HG03469 (cell line): ENCODE measurements around the gene HOTAIR.

Experiments used
- ATAC-seq: cut with Tn5 transposase; IDR thresholded peaks from one replicate; pipeline ENCODE4 v1.9.1; 2021; ENCODE audit warnings: mild to moderate bottlenecking, moderate library complexity, moderate number of reproducible peaks; ENCODE audit not compliant: unreplicated experiment

The HOTAIR gene

DNA sequence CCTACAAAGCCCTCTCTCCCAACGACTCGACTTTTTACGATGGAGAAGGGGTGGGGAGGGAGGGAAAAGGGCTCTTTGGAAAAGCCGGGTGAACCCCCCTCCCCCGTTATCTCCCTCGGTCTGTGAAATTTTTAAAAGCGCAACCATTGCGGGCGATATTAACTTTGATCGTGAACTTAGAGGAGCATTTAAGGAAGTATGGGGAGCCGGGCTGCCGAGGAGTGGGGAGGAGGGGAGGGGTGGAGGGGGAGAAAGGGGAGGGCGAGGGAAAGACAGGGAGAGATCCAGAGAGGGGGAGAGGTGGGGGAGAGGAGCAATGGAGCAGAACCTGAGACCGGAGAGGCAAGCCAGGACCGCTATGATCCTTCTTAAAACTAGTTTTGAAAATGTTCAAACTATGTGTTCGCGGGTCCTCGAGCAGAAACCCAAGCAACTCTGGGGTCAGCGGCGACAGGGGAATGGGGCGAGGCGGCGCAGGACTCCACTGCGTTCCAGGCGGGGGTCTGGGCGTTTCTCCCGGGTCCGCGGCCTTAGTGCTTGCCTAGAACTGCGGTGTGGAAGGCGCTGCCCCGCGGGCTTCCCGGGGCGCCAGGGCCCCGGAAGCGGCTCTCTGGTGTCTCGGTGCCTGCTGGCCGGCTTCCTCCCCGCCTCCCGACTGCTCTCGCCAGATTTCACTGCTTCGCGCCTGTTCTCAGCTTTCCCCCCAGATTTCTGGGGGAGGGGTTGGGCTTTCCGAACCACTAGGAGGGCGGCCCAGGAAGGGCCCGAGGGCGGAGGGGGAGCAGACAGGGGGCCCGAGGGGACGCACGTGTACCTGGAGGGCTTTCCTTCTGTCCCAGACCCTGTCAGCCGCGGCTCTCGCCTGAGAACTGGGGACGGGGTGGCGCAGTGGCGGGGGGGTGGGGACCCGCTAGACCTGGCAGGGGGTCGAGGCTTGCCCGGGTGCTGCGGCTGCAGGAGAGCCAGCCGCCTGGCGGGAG lies at the start of gene HOTAIR:
HOTAIR (minus strand) TSS at position 871 of the 980 bp plus-strand sequence.
- no peak for ATAC-seq

DNA sequence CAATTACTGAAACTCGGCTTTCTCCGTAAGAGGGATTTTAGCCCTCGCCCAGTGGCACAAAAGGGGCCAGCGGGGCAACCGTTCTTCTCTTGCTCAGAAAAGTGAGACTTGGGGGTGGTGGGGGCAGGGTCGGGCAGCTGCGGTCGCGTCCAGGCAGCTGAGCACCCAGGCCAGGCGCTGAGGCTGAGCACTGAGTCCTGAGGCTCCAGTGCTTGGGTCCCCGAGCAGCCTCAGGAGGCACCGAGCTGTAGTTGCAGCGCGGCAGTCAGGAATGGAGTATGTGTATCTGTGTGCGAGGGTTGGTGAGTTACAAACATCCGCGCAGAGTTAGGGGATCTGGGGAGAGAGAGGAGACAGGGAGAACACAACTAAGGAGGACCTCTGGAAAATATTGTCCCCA lies 49.4 kb upstream of the HOTAIR start:
- no peak for ATAC-seq

- no peak for ATAC-seq
These were observed 48.5 kb upstream of the HOTAIR start for GRCh38 chr12:54022960-54023884.

DNA sequence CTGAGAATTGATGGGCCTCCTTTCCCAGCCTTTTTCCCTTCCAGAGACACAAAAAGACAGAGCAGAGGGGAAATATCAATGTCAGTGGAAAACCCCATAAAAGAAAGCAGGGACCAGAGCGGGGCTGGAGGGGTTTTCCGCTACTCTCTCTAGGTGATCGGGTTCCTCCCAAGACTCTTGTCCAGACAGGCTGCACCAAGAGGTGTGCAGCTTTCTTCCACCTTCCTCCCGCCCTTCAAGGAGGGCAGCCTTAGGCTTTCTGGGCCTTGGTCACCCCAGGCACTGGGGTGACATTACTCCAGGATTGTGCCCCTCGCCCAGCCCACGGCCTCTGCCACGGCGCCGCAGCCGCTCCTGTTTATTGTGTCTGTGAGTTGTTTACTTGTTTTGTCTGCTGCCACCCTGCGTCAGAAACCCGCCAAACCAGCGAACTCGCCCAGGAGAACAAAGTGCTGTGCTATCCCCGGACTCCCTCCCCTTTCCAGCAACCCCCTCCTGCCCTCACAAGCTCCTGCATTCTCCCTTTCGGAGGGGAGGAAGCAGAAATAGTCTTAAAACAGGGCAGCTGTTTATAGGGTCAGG lies 46.8 kb upstream of the HOTAIR start:
- ATAC-seq = no peak

DNA sequence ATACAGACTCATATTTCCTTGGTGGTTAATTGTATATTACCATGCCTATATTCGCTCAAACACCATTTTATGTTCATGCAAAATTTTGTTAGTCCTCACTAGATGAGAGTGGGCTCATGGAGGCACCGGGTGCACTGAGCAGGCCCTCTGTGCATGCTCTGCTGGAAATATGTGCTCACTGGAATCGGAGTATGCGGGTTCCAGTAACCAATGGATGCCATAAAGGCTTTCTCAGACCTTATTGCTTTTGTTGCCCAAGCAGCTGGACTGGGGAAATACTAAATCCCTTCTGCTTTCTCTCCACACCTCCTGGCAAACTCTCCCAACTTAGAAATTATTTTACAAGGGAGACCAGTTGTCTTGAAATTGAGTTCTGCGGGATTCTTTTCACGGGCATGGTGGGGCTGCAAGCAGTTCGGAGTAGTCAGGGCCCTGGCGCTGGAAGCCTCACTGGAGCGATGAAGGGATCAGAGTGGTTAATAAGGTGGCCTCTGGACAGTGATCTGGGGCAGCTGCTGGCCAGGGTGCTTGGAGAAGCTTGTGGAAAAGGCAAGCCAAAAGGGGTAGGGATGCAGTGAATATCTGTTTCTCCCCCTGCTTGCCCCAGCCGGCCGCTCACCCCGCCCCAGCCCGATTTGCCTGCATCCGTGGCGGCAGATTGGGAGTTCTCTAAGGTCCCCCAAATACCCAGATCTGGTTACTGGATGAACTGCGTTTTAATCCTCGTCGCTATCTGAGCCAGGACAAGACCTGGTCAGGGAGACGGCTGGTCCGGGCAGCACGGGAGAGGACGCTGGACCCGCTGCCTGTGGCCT lies 46.0 kb upstream of the HOTAIR start:
- ATAC-seq = no peak

GRCh38 chr12:54019924-54020590 lies 45.3 kb upstream of the HOTAIR start:
- no peak for ATAC-seq

- no peak for ATAC-seq
These were observed 44.5 kb upstream of the HOTAIR start for GRCh38 chr12:54019091-54019811.

GRCh38 chr12:54018468-54018984 lies 43.8 kb upstream of the HOTAIR start:
- no peak for ATAC-seq

- peak; percentile 69 for ATAC-seq
These were observed 43.2 kb upstream of the HOTAIR start for GRCh38 chr12:54017878-54018467.

- ATAC-seq = no peak
These were observed 42.5 kb upstream of the HOTAIR start for GRCh38 chr12:54017027-54017788.

DNA sequence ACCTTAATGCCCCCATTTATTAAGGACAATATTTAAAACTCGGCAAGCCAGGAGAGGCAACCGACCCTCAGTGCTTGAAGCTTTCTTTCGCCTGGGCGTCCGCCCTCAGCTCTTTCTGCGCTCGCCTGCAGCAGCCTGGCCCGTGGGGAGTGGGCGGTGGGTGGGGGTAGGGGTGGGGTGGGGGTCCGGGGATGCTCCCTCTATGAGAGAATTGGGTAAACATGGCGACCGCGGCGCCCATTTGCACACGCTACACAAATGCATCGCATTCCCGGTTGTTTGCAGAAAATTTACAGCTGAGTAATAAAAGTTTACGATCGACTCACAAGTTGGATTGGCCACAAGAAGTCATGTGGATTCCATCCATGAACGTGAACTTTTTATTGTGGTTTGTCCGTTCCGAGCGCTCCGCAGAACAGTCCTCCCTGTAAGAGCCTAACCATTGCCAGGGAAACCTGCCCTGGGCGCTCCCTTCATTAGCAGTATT lies 41.8 kb upstream of the HOTAIR start:
- ATAC-seq = no peak

DNA sequence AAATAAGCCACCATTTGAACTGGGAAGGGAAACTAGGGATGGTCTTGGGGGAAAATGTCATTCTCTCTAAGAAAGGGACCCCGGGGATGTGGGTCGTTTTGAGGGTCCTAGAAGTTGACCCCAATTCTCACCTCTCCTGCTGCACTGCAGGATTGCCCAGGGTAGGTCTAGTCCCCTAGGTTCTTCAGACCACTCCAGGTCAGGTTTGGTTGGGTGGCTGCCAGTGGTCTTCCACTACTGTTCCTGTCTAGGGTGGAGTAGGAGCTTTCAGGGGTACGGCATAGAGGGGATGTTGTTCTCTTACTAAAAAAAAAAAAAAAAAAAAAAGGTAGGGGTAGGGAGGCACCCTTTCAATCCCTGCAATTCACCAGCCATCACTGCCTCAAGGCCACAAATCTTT lies 41.3 kb upstream of the HOTAIR start:
- ATAC-seq = no peak

GRCh38 chr12:54015018-54015931 lies 40.5 kb upstream of the HOTAIR start:
- ATAC-seq = no peak

GRCh38 chr12:54014377-54015017 lies 39.7 kb upstream of the HOTAIR start:
- ATAC-seq = no peak

DNA sequence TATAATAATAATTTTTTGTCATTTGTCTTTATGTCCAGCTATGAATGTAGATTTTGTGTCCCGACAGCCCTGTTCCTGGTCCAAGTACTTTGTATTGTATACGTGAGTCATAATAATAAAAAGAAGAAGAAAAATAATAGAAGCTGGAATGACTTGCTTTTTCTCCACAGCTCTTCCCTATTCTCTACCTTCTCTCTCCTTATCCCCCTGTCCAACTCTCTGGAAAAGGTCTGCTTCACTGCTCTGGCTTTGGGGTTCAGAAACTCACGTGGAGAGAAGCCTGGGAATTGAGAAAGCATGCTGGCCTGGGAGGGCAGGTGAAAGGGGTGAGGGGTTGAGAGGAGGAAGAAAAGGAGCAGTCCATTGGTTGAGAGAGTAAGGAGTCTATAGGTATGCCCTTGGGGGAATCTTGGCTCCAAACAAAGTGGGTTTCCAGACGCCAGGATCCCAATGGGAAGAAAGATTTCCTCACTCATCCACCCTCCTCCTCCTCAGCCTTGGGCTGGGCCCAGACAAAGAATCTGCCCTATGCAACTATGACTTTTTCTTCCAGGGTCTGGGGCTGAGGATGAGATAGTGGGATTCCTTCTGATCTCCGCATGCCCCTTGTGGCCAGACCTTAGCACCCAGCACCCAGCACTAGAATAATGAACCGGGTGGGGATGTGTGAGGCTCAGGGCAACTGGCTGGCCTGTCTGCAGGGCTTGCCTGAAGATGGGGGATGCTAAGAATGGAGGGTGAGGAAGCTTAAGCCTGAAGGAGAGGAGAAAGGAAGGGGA lies 38.1 kb upstream of the HOTAIR start:
- ATAC-seq = no peak
